Activated CD4-positive, alpha-beta memory T cell treated with anti-CD3 and anti-CD28 coated beads, Interleukin-2, amount 10 ng/mL, durations not matched to agents 7 days and 5 days (primary cell): ENCODE measurements around the gene RPLP2. TPM values are rescaled to one million over a fixed set of nuclear protein-coding genes. Genes with fewer than 3 reads are reported as not detected.

Source experiments
- CTCF ChIA-PET: fragments of 350-600 bp; sonication (Branson Sonifier 250); formaldehyde crosslinking; loops from one replicate; lab custom pipeline; 2021; ENCODE audit warnings: antibody characterized with exemption, inconsistent platforms; lab: Charles Lee
- POLR2A ChIA-PET: fragments of 350-600 bp; sonication (Branson Sonifier 250); formaldehyde crosslinking; loops from one replicate; lab custom pipeline; 2021; ENCODE audit warnings: antibody characterized with exemption; lab: Charles Lee
- DNase-seq: peaks from one replicate; pipeline ENCODE4 v3.0.0-alpha.2; 2020
- H3K27ac Mint-ChIP-seq: one replicate; pipeline ENCODE4 v1.8.0; 2021; ENCODE audit warnings: mild to moderate bottlenecking, mixed read lengths
- H3K27me3 Mint-ChIP-seq: one replicate; pipeline ENCODE4 v1.8.0; 2021; ENCODE audit warnings: mixed read lengths
- H3K36me3 Mint-ChIP-seq: one replicate; pipeline ENCODE4 v1.8.0; 2021; ENCODE audit warnings: low read depth, mixed read lengths
- H3K4me1 Mint-ChIP-seq: one replicate; pipeline ENCODE4 v1.8.0; 2021; ENCODE audit warnings: mixed read lengths
- H3K4me3 Mint-ChIP-seq: one replicate; pipeline ENCODE4 v1.8.0; 2021; ENCODE audit warnings: mild to moderate bottlenecking, mixed read lengths
- H3K9me3 Mint-ChIP-seq: one replicate; pipeline ENCODE4 v1.8.0; 2021; ENCODE audit warnings: mixed read lengths
- total RNA-seq, 2 experiments: library from RNA; stranded (reverse); gene quantifications; one replicate each; pipeline ENCODE4 v1.2.3, GENCODE V29; 2021

Gene RPLP2
- total RNA-seq, 2 experiments from 2014 or later = 2,077 to 2,079 TPM

- Mint-ChIP-seq H3K27ac (peak within 1 kb of the TSS; percentile 79), H3K4me1 (peaks cover 35% of the 10 kb centered on the region), H3K27me3 (no peaks in the 10 kb centered on the region), H3K4me3 (peak within 1 kb of the TSS; percentile 81), H3K9me3 (no peaks in the 10 kb centered on the region), H3K36me3 (peaks cover 2% of the 10 kb centered on the region)
- ChIA-PET POLR2A (interaction anchor here (0.7 to 3.5 kb wide), 16 partner anchors 9 to 242 kb away, joined by 3 to 35 read pairs (median 4); partner anchors contain the start of genes CEND1, DEAF1, PIDD1 and POLR2L), CTCF (interaction anchor here (0.6 to 1.2 kb wide), 5 partner anchors 12 to 268 kb away, joined by 3 to 4 read pairs (median 3); partner anchors contain the start of gene RPLP2)
- peak; percentile 94 for DNase-seq
These were observed 32.2 kb upstream of the RPLP2 start, which contains the start of gene GATD1 for GRCh38 chr11:777288-778255. GATD1 (minus strand) TSS chr11:777487; CDS start chr11:777462, 25 bp downstream.

- Mint-ChIP-seq H3K9me3 (no peaks in the 10 kb centered on the region), H3K27me3 (no peaks in the 10 kb centered on the region), H3K27ac (no peak overlapping the region), H3K4me3 (peak overlapping the region; percentile 54), H3K4me1 (peaks cover 34% of the 10 kb centered on the region), H3K36me3 (peaks cover 8% of the 10 kb centered on the region)
- ChIA-PET CTCF (no interaction called here), POLR2A (interaction anchor here (0.7 to 3.5 kb wide), 4 partner anchors 11 to 25 kb away, joined by 3 to 35 read pairs (median 8); partner anchors contain the start of genes CEND1 and PIDD1)
- DNase-seq = no peak
These were observed 30.5 kb upstream of the RPLP2 start for GRCh38 chr11:778976-779954.

GRCh38 chr11:779955-780532, 29.7 kb upstream of the RPLP2 start:
- H3K27ac Mint-ChIP-seq = no peak overlapping the region
- CTCF ChIA-PET = no interaction called here
- H3K4me3 Mint-ChIP-seq = peak overlapping the region; percentile 12
- H3K4me1 Mint-ChIP-seq = peaks cover 29% of the 10 kb centered on the region
- POLR2A ChIA-PET = no interaction called here
- peaks cover 8% of the 10 kb centered on the region for H3K36me3 Mint-ChIP-seq
- no peaks in the 10 kb centered on the region for H3K27me3 Mint-ChIP-seq
- no peaks in the 10 kb centered on the region for H3K9me3 Mint-ChIP-seq
- no peak for DNase-seq

GRCh38 chr11:782264-783174, 27.2 kb upstream of the RPLP2 start:
- CTCF ChIA-PET = no interaction called here
- peaks cover 20% of the 10 kb centered on the region for H3K4me1 Mint-ChIP-seq
- POLR2A ChIA-PET = no interaction called here
- no peak overlapping the region for H3K4me3 Mint-ChIP-seq
- no peak for DNase-seq
- no peak overlapping the region for H3K27ac Mint-ChIP-seq
- H3K27me3 Mint-ChIP-seq = no peaks in the 10 kb centered on the region
- no peaks in the 10 kb centered on the region for H3K9me3 Mint-ChIP-seq
- H3K36me3 Mint-ChIP-seq = peaks cover 8% of the 10 kb centered on the region

GRCh38 chr11:783581-784015, 26.2 kb upstream of the RPLP2 start:
- POLR2A ChIA-PET = no interaction called here

GRCh38 chr11:786235-787083, 23.3 kb upstream of the RPLP2 start:
- ChIA-PET CTCF (interaction anchor here (1.3 kb wide), 1 partner anchor 91 kb away, joined by 3 read pairs; the partner anchor contains the start of gene TMEM80), POLR2A (interaction anchor here (0.9 to 1.1 kb wide), 3 partner anchors 9 to 23 kb away, joined by 3 read pairs; partner anchors contain the start of genes GATD1 and RPLP2)
- H3K4me3 Mint-ChIP-seq = no peak overlapping the region
- H3K27me3 Mint-ChIP-seq = no peaks in the 10 kb centered on the region
- H3K27ac Mint-ChIP-seq = no peak overlapping the region
- no peaks in the 10 kb centered on the region for H3K9me3 Mint-ChIP-seq
- peaks cover 9% of the 10 kb centered on the region for H3K36me3 Mint-ChIP-seq
- no peak for DNase-seq
- peaks cover 18% of the 10 kb centered on the region for H3K4me1 Mint-ChIP-seq

More at GRCh38 chr11:783581-784015, 26.2 kb upstream of the RPLP2 start:
- CTCF ChIA-PET = interaction anchor here (0.6 kb wide), 2 partner anchors 39 to 94 kb away, joined by 3 read pairs; no protein-coding TSS in a partner anchor
- DNase-seq = no peak
- peaks cover 8% of the 10 kb centered on the region for H3K36me3 Mint-ChIP-seq
- no peaks in the 10 kb centered on the region for H3K9me3 Mint-ChIP-seq
- no peak overlapping the region for H3K4me3 Mint-ChIP-seq
- no peak overlapping the region for H3K27ac Mint-ChIP-seq
- H3K27me3 Mint-ChIP-seq = no peaks in the 10 kb centered on the region
- peaks cover 22% of the 10 kb centered on the region for H3K4me1 Mint-ChIP-seq

- Mint-ChIP-seq H3K27me3 (no peaks in the 10 kb centered on the region), H3K4me3 (no peak overlapping the region), H3K9me3 (no peaks in the 10 kb centered on the region), H3K27ac (no peak overlapping the region), H3K4me1 (peaks cover 18% of the 10 kb centered on the region), H3K36me3 (peaks cover 9% of the 10 kb centered on the region)
- ChIA-PET CTCF (no interaction called here), POLR2A (interaction anchor here (1.4 kb wide), 1 partner anchor 9 kb away, joined by 4 read pairs; no protein-coding TSS in a partner anchor)
- DNase-seq = no peak
These were observed 22.6 kb upstream of the RPLP2 start for GRCh38 chr11:787084-787675.

GRCh38 chr11:788009-788640, 21.6 kb upstream of the RPLP2 start:
- H3K4me3 Mint-ChIP-seq = no peak overlapping the region
- H3K4me1 Mint-ChIP-seq = peaks cover 18% of the 10 kb centered on the region
- no peaks in the 10 kb centered on the region for H3K9me3 Mint-ChIP-seq
- CTCF ChIA-PET = no interaction called here
- POLR2A ChIA-PET = interaction anchor here (1.1 to 1.4 kb wide), 2 partner anchors 8 to 10 kb away, joined by 4 read pairs; no protein-coding TSS in a partner anchor
- peaks cover 9% of the 10 kb centered on the region for H3K36me3 Mint-ChIP-seq
- DNase-seq = no peak
- no peak overlapping the region for H3K27ac Mint-ChIP-seq
- no peaks in the 10 kb centered on the region for H3K27me3 Mint-ChIP-seq

- H3K27ac Mint-ChIP-seq = no peak overlapping the region
- peaks cover 8% of the 10 kb centered on the region for H3K36me3 Mint-ChIP-seq
- no peak for DNase-seq
- H3K4me3 Mint-ChIP-seq = peak overlapping the region; percentile 52
- H3K9me3 Mint-ChIP-seq = no peaks in the 10 kb centered on the region
- no peaks in the 10 kb centered on the region for H3K27me3 Mint-ChIP-seq
- POLR2A ChIA-PET = interaction anchor here (0.6 to 2.0 kb wide), 7 partner anchors 10 to 552 kb away, joined by 3 to 5 read pairs (median 3); partner anchors contain the start of genes PHRF1 and RPLP2
- CTCF ChIA-PET = interaction anchor here (0.5 kb wide), 1 partner anchor 12 kb away, joined by 4 read pairs; no protein-coding TSS in a partner anchor
- peaks cover 23% of the 10 kb centered on the region for H3K4me1 Mint-ChIP-seq
These were observed 20.5 kb upstream of the RPLP2 start for GRCh38 chr11:788953-789940.
